HG02763 (cell line): ENCODE measurements around the gene CREG1.

Source experiments
- ATAC-seq: cut with Tn5 transposase; IDR thresholded peaks from one replicate; pipeline ENCODE4 v1.9.1; 2021; ENCODE audit warnings: mild to moderate bottlenecking, moderate library complexity; ENCODE audit not compliant: unreplicated experiment

The CREG1 gene

GRCh38 chr1:167532964-167533824 lies 20.4 kb downstream of the CREG1 start:
- no peak for ATAC-seq

- ATAC-seq, result no peak
These were observed 21.2 kb downstream of the CREG1 start for GRCh38 chr1:167532375-167532774.

DNA sequence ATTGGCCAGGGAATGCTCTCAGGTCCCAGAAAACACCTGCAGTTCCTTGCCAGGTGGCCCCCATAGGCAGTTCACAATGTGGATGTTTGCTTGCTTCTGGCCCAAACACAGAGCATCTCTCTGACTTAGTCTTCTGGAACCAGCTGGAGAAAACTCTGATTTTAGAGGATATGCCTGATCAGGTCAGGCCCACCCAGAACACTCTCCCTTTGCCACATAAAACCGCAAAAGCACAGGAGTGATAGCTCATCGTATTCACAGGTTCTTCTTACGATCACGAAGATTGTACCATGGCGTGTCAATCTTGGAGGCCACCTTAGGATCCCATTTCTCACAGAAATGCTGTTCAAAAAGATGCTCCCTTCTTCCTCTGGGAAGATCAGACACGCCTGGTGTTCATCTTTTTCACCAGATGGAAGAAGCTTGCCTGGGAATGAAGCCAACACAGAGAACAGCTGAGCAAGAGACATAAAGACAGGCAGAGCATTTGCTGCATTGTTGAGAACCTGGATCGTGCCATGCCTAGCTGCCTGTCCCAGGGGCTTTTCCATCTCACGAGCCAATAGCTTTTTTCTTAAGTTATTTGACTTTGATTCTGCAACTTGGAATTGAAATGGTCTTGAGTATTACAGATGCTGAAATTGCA lies 23.6 kb downstream of the CREG1 start:
- no peak for ATAC-seq

DNA sequence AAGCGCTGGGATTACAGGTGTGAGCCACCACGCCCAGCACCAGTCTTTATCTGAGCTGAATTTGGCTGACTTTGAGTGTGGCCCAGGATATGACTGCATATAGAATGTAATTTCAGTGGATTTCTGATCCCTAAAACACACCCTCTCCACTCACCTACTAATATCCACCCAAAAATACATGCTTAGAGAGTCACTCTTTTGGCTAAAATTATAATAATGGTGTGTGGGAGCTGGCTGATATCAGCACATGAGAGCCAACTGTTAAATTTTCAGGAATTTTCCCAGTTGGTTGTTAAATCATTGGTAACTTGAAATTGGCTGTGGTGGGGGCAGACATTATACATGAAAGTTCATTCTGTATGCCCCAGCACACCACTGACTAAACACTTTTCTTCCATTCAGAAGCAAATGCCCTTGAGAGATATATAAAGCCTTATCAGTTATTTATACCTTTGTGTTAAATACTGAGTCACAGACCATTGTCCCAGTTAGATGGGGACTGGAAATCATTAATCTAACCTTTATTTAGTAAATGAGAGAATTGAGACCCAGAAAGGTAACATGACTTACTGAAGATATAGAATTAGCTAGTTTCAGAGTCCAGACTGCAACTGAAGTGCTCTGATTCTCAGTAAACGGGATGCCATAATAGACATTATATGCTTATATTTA lies 25.4 kb downstream of the CREG1 start:
- no peak for ATAC-seq

GRCh38 chr1:167526667-167527383 lies 26.7 kb downstream of the CREG1 start:
- ATAC-seq, result no peak

DNA sequence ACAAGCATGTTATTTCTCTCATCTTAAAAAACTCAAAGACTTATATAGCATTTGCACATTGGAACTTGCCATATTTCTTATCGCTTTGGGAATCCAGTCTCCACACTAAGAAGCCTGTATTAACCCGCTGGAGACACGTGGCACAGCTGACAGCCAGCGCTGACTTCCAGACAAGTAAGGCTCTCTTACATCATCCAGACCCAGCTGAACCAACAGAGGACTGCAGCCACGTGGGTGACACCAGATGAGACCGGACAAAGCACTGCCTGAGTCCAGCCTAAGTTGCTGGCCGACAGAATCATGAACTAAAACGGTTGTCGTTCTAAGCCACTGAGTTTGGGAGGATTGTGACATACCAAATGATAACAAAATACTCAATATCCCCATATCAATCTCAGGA lies 28.9 kb downstream of the CREG1 start:
- no peak for ATAC-seq

DNA sequence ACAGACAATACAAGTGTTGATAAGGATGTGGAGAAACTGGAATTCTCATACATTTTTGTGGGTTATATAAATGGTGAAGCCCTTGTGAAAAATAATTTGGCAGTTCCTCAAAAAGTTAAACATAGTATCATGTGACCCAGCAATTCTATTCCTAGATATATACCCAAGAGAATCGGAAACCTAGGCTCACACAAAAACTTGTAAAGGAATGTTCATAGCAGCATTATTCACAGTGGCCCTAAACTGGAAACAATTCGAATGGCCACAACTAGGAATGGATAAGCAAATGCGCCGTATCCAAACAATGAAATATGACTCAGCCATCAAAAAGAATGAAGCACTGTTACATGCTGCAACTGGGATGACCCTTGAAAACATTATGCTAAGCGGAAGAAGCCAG lies 31.3 kb downstream of the CREG1 start:
- no peak for ATAC-seq

DNA sequence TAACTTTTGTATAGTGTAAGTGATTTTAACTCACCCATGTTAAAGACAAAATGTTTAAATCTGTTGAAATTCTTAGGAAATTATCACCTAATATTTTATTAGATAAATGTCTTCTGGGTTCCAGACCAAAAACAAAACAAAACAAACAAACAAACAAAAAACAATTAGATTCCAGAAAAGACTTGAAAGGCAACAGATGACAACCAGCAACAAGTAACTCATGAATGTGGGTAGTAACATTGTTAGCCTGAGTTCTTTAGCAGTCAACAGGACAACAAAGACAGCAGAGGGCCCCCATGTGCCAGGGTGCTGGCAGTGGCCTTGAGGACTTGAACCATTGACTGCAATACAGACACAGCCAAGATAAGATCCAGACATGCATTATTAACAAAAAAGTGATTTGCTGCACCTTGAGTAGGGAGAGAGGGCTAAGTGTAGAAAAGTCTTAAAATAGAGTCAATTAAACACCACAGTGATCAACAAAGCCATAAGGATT lies 32.8 kb downstream of the CREG1 start:
- no peak for ATAC-seq

GRCh38 chr1:167518331-167518700 lies 35.2 kb downstream of the CREG1 start, which contains the start of gene CD247:
CD247 (minus strand) TSS chr1:167518529; CDS start chr1:167518465, 64 bp downstream.
- no peak for ATAC-seq

GRCh38 chr1:167517535-167518330 lies 35.8 kb downstream of the CREG1 start:
- no peak for ATAC-seq

- ATAC-seq, result no peak
These were observed 36.9 kb downstream of the CREG1 start for GRCh38 chr1:167516404-167517388.

DNA sequence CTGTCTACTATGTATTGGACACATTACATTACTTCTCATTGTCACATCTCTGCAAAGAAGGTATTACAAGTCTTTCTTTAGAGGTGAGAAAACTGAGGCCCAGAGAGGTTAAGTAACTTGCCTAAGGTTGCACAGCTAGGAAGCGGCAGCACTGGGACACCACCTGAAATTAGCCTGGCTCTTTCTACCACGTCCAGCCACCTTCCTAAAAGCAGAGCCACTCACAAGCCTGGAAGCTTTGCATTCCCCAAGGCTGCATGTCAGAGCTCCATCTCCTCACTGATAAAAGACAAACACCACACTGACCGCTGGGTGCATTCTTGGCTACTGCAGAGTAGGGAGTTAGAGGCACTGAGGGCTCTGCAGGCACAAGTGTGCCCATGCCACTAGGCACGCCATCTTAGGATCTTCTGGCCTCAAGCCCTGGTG lies 37.7 kb downstream of the CREG1 start:
- ATAC-seq, result no peak

DNA sequence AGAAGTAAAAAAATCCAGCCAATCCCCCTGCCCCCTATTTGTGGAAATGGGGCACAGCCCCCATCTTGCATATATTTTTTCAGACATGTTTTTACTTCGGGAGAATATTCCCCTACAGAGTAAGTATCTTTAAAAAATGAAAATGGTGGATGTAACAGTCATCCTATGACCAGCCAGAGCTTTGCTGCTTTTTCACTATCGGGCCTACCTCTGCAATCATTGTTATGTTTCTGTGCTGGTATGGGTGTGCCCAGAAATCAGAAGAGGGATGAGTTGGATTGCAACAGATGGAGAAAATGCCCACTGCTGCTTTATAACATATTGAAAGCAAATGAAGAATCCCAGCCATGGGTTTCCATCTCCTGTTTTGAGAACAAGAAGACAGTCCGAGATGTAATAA lies 38.1 kb downstream of the CREG1 start:
- no peak for ATAC-seq

DNA sequence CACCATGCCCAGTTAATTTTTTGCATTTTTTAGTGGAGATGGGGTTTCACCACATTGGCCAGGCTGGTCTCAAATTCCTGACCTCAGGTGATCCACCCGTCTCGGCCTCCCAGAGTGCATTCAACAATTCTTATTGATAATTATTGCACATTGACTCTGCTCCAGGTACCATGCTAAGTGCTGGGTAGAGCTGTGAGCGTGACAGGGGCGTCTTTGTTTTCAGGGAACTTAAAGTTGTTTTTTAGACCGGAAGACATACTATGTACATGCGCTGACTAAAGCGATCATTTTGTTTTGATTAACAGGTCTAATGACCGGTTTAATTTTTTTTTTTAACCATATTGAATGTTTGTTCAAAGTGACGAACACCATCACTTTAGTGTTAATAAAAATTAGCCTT lies 39.3 kb downstream of the CREG1 start:
- ATAC-seq, result no peak

DNA sequence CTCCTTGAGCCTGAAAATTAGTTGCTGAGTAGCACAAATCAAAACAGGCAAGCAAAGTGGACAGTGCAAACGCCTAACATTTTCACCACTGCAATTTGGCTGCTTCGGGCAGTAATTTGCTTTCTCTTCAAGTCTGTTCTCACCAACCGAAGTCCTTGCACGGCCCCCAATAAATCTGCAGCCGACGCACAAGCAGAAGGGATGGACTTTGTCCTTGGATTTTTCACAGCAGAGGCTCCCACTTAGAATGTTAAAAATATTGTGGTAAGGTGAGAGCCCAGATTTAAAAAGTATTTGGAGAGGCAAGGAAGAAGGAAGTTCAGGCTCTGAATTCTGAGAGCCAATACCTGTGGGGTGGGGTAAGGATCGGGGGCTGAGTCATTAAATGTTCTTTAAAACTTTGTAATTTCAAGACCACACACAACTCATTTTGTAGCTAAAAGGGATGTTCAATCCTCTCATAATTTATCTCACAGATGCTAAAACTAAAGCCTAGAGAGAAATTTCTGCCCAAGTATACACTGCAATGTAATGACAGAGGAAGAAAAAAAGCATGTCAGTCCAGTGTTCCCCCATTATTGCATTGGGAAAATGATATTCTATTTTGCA lies 41.4 kb downstream of the CREG1 start:
- no peak for ATAC-seq

GRCh38 chr1:167511374-167511986 lies 42.1 kb downstream of the CREG1 start:
- no peak for ATAC-seq

GRCh38 chr1:167510881-167511280 lies 42.7 kb downstream of the CREG1 start:
- no peak for ATAC-seq

DNA sequence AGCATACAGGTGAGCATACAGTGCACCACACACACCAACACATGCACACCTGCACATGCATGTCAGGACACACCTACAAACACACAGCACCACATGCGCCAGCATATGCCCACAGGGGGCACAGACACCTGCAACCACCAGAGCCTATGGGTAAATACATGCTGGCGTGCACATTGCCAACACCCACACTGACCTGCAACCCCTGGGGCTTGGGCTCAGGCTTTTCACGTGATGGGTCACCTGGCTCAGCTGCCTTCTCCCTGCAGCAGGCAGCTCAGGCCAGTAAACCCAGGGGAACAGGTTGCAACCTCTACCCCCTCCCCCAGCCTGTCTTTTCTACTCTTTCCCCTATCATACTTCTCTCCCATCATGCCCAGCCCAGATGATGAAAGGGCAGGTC lies 43.3 kb downstream of the CREG1 start:
- no peak for ATAC-seq
